PC-3 (cell line): ENCODE measurements around the gene ZNF584. TPM values are rescaled to one million over a fixed set of nuclear protein-coding genes. Genes with fewer than 3 reads are reported as not detected.

Experiments used
- ATAC-seq: fragments of 200-7000 bp; cut with Tn5 transposase; 2 replicates; pipeline ENCODE4 v1.9.1; 2020; ENCODE audit warnings: mild to moderate bottlenecking, moderate library complexity
- BruUV-seq: library from RNA; stranded (reverse); fragments of 400-500 nt; replicated peaks from 2 replicates; lab custom pipeline; 2021; lab: Mats Ljungman, UMichigan
- CTCF ChIA-PET: fragments of 300-600 bp; sonication (Branson Sonifier 250); formaldehyde crosslinking; loops from one replicate; lab custom pipeline; 2022; ENCODE audit warnings: antibody characterized with exemption; lab: Charles Lee
- POLR2A ChIA-PET: fragments of 300-600 bp; sonication (Branson Sonifier 250); formaldehyde crosslinking; loops from one replicate; lab custom pipeline; 2022; ENCODE audit warnings: antibody characterized with exemption; ENCODE audit not compliant: unreplicated experiment; lab: Charles Lee
- DNase-seq: peaks from one replicate; pipeline ENCODE4 v3.0.0-alpha.2; 2015
- H2AFZ ChIP-seq: fragments of 300-600 bp; sonication (generic); 2 replicates; pipeline ENCODE4 v1.6.0; 2016; ENCODE audit warnings: antibody characterized with exemption, low read length
- H3F3A ChIP-seq: fragments of 300-600 bp; sonication (generic); one replicate; pipeline ENCODE4 v1.6.0; 2017; ENCODE audit warnings: antibody characterized with exemption, low read length, control low read depth, mild to moderate bottlenecking; ENCODE audit not compliant: unreplicated experiment
- H3K27ac ChIP-seq: fragments of 300-600 bp; sonication (generic); 2 replicates; pipeline ENCODE4 v1.5.1; 2016; ENCODE audit warnings: mild to moderate bottlenecking, low read length
- H3K27me3 ChIP-seq: fragments of 300-600 bp; sonication (generic); 2 replicates; pipeline ENCODE4 v1.6.1; 2016; ENCODE audit warnings: low read length, mixed read lengths
- H3K36me3 ChIP-seq: fragments of 300-600 bp; sonication (generic); 2 replicates; pipeline ENCODE4 v1.6.1; 2016; ENCODE audit warnings: low read depth, mixed run types, low read length, mixed read lengths
- H3K4me1 ChIP-seq: fragments of 300-600 bp; sonication (generic); 2 replicates; pipeline ENCODE4 v1.5.1; 2016; ENCODE audit warnings: low read length; ENCODE audit not compliant: insufficient read depth
- H3K4me2 ChIP-seq: fragments of 300-600 bp; sonication (generic); 2 replicates; pipeline ENCODE4 v1.6.0; 2016; ENCODE audit warnings: low read length
- H3K4me3 ChIP-seq: fragments of 300-600 bp; sonication (generic); 2 replicates; pipeline ENCODE4 v1.5.1; 2016; ENCODE audit warnings: mild to moderate bottlenecking, low read length, mixed read lengths
- H3K79me2 ChIP-seq: fragments of 300-600 bp; sonication (generic); 2 replicates; pipeline ENCODE4 v1.6.1; 2017; ENCODE audit warnings: low read length, mixed read lengths
- H3K9ac ChIP-seq: fragments of 300-600 bp; sonication (generic); 2 replicates; pipeline ENCODE4 v1.6.0; 2016; ENCODE audit warnings: mild to moderate bottlenecking, low read length
- H3K9me2 ChIP-seq: fragments of 300-600 bp; sonication (generic); replicated peaks from 2 replicates; pipeline ENCODE4 v1.6.1; 2016; ENCODE audit warnings: mixed run types, low read length, mixed read lengths
- H3K9me3 ChIP-seq: fragments of 300-600 bp; sonication (generic); 2 replicates; pipeline ENCODE4 v1.6.1; 2016; ENCODE audit warnings: low read length, mixed read lengths
- H4K20me1 ChIP-seq: fragments of 300-600 bp; sonication (generic); 2 replicates; pipeline ENCODE4 v1.6.1; 2016; ENCODE audit warnings: low read length, mixed read lengths
- CTCF ChIP-seq: fragments of 300-600 bp; sonication (generic); conservative IDR thresholded peaks from 2 replicates; pipeline ENCODE4 v1.5.1; 2017; ENCODE audit warnings: antibody characterized with exemption, low read depth, mild to moderate bottlenecking, low read length
- EZH2 ChIP-seq: fragments of 300-600 bp; sonication (generic); IDR thresholded peaks from one replicate; pipeline ENCODE4 v1.6.1; 2017; ENCODE audit warnings: antibody characterized with exemption, mild to moderate bottlenecking, low read length; ENCODE audit not compliant: unreplicated experiment
- EZH2phosphoT487 ChIP-seq: fragments of 300-600 bp; sonication (generic); IDR thresholded peaks from 2 replicates; pipeline ENCODE4 v1.6.1; 2018; ENCODE audit warnings: mild to moderate bottlenecking, antibody characterized with exemption, low read length, borderline replicate concordance
- intact Hi-C: fragments of 100-400 bp; cut with micrococcal nuclease; formaldehyde crosslinking; loops from 2 replicates; pipeline ENCODE4 v1.9.0; 2023
- total RNA-seq: library from RNA; depleted of rRNA; stranded (reverse); fragments of >200 nt; gene quantifications from 2 replicates; pipeline ENCODE4 v1.2.3, GENCODE V29; 2014

The ZNF584 gene
- total RNA-seq, 1 experiment from 2014 or later, result 49.2 TPM

- no peak for ATAC-seq
Observed at GRCh38 chr19:58385313-58385890, 23.0 kb upstream of the ZNF584 start.

DNA sequence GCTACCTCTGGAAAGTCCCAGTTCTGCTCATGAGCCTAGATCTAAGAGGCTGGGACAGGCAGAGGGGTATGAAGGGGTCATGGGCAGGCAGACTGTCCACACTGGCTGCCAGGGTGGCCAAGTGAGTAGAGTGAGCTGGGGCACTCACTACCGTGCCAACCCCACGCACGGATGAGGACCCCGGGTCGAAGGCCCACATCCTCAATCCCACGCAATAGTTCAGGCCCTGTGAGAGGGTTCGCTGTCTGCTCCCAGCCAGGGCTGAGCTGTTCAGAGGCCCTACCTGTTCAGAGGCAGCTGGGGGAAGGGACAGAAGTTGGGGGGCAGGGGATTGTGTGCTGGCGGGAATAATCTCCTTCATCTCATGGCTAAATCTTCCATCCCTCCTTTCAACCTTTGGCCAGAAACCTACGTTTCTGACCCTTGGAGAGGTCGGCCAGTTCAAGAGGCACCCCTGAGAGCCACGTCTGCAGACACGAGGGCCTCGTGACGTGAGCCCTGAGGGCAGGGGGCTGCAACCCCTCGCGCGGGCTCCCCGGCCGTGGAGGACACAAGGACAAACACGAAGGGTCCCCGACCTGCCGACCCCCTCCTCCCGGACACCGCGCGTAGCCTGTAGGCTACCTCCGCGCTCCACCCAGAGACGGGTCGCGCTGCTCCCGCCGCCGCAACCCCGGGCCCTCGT, 22.4 kb upstream of the ZNF584 start:
- Histone ChIP-seq H3K9me3 (no peaks in the 10 kb centered on the region), H3K27ac (peak overlapping the region; percentile 86), H3K4me1 (peaks cover 35% of the 10 kb centered on the region), H3K4me2 (peak overlapping the region; percentile 92), H3K9me2 (no peaks in the 10 kb centered on the region), H4K20me1 (peaks cover 27% of the 10 kb centered on the region), H3K9ac (peak overlapping the region; percentile 91), H2AFZ (peak overlapping the region; percentile 70), H3K36me3 (peaks cover 29% of the 10 kb centered on the region), H3F3A (no peaks in the 10 kb centered on the region), H3K79me2 (peaks cover 62% of the 10 kb centered on the region), H3K27me3 (no peaks in the 10 kb centered on the region), H3K4me3 (peak overlapping the region; percentile 96)
- DNase-seq, result no peak
- ChIA-PET POLR2A (no interaction called here), CTCF (no interaction called here)
- no peak; the same call in 1 of the 2 replicates for ATAC-seq
- TF ChIP-seq EZH2phosphoT487, result no peak
- no peak for TF ChIP-seq CTCF
- no peak for TF ChIP-seq EZH2
- intact Hi-C loops, result no loop called here
- BruUV-seq, result no TSS peak

More at GRCh38 chr19:58385313-58385890, 23.0 kb upstream of the ZNF584 start:
- H3K79me2 ChIP-seq, result peaks cover 56% of the 10 kb centered on the region
- BruUV-seq, result no TSS peak
- H3K9me2 ChIP-seq, result no peaks in the 10 kb centered on the region
- intact Hi-C loops, result no loop called here
- H3K4me1 ChIP-seq, result peaks cover 32% of the 10 kb centered on the region
- H2AFZ ChIP-seq, result no peak overlapping the region
- peak overlapping the region; percentile 92 for H3K4me2 ChIP-seq
- H3K27ac ChIP-seq, result no peak overlapping the region
- ChIA-PET POLR2A (no interaction called here), CTCF (no interaction called here)
- peaks cover 22% of the 10 kb centered on the region for H3K36me3 ChIP-seq
- no peaks in the 10 kb centered on the region for H3F3A ChIP-seq
- H3K9me3 ChIP-seq, result no peaks in the 10 kb centered on the region
- peak overlapping the region; percentile 96 for H3K4me3 ChIP-seq
- H3K27me3 ChIP-seq, result no peaks in the 10 kb centered on the region
- DNase-seq, result no peak
- TF ChIP-seq EZH2, result no peak
- no peak for TF ChIP-seq EZH2phosphoT487
- no peak for TF ChIP-seq CTCF
- H3K9ac ChIP-seq, result peak overlapping the region; percentile 91; the same call in 1 of the 2 replicates
- H4K20me1 ChIP-seq, result peaks cover 21% of the 10 kb centered on the region
